GM12878 (cell line): Measurements from ENCODE around the gene INSIG2. TPM values are rescaled to one million over a fixed set of nuclear protein-coding genes. Genes with fewer than 3 reads are reported as not detected.

ENCODE experiments used
- ATAC-seq: fragments of 200-7000 bp; cut with Tn5 transposase; 3 replicates; pipeline ENCODE4 v1.9.1; 2020; ENCODE audit warnings: mild to moderate bottlenecking, moderate library complexity
- BruUV-seq: library from RNA; stranded (reverse); fragments of 400-500 nt; replicated peaks from 2 replicates; lab custom pipeline; 2021; lab: Mats Ljungman, UMichigan
- CTCF ChIA-PET: fragments of 300-600 bp; sonication (Branson Sonifier 250); formaldehyde crosslinking; extraction: SDS; loops from one replicate; lab custom pipeline; 2021; ENCODE audit warnings: inconsistent platforms; lab: Yijun Ruan, JAX
- POLR2A ChIA-PET: fragments of 350-600 bp; formaldehyde crosslinking; extraction: SDS; loops from one replicate; lab custom pipeline; 2021; ENCODE audit warnings: inconsistent platforms; lab: Charles Lee
- RAD21 ChIA-PET: fragments of 300-600 bp; sonication (Branson Sonifier 250); formaldehyde crosslinking; loops from one replicate; lab custom pipeline; 2023; ENCODE audit warnings: antibody characterized with exemption; ENCODE audit not compliant: unreplicated experiment; lab: Charles Lee
- SMC1A ChIA-PET: fragments of 300-600 bp; sonication (Branson Sonifier 250); formaldehyde crosslinking; loops from one replicate; lab custom pipeline; 2023; ENCODE audit not compliant: unreplicated experiment, uncharacterized antibody; lab: Charles Lee
- DNase-seq: peaks from one replicate; pipeline ENCODE4 v3.0.0-alpha.2; 2011; ENCODE audit warnings: low read depth, low spot score
- FAIRE-seq: peaks from 3 replicates; lab custom pipeline; 2011; peaks lifted over from hg19 to GRCh38; lab: Jason Lieb, UNC
- H2AFZ ChIP-seq: 2 replicates; pipeline ENCODE4 v1.6.0; 2011; ENCODE audit warnings: low read depth, low read length, control low read depth; ENCODE audit not compliant: control insufficient read depth
- H3K27ac ChIP-seq: 2 replicates; pipeline ENCODE4 v1.5.1; 2011; ENCODE audit warnings: control low read depth; ENCODE audit not compliant: control insufficient read depth, insufficient read depth
- H3K27me3 ChIP-seq, 2 experiments: replicated peaks in 1 of 2; 2 replicates each; pipeline versions ENCODE4 v1.6.0 to v1.6.1; 2011; ENCODE audit warnings: low read length in 1 of 2; ENCODE audit not compliant: control insufficient read depth in 2 of 2, insufficient read depth in 2 of 2
- H3K36me3 ChIP-seq, 2 experiments: 2 replicates each; pipeline ENCODE4 v1.5.1; 2011; ENCODE audit warnings: low read length in 1 of 2; ENCODE audit not compliant: control insufficient read depth in 2 of 2, insufficient read depth in 2 of 2
- H3K4me1 ChIP-seq: 2 replicates; pipeline ENCODE4 v1.6.1; 2011; ENCODE audit warnings: mild to moderate bottlenecking, low read length, moderate library complexity, mixed read lengths; ENCODE audit not compliant: control insufficient read depth, insufficient read depth
- H3K4me2 ChIP-seq: 2 replicates; pipeline ENCODE4 v1.6.0; 2011; ENCODE audit warnings: control low read depth; ENCODE audit not compliant: control insufficient read depth, insufficient read depth
- H3K4me3 ChIP-seq: fragments of 200-600 bp; sonication (generic); 2 replicates; pipeline ENCODE4 v1.5.1; 2016
- H3K79me2 ChIP-seq: 2 replicates; pipeline ENCODE4 v1.6.0; 2011; ENCODE audit warnings: low read length; ENCODE audit not compliant: control insufficient read depth, insufficient read depth
- H3K9ac ChIP-seq: 2 replicates; pipeline ENCODE4 v1.8.0; 2011; ENCODE audit warnings: low read length, control low read depth, mixed read lengths; ENCODE audit not compliant: control insufficient read depth, insufficient read depth
- H3K9me3 ChIP-seq: replicated peaks from 3 replicates; pipeline ENCODE4 v1.5.1; 2011; ENCODE audit warnings: mild to moderate bottlenecking, low read length; ENCODE audit not compliant: control insufficient read depth, insufficient read depth
- H4K20me1 ChIP-seq: 2 replicates; pipeline ENCODE4 v1.6.0; 2011; ENCODE audit not compliant: control insufficient read depth, insufficient read depth
- BHLHE40 ChIP-seq, 2 experiments: fragments of 450-650 bp in 1 of 2; IDR thresholded peaks; 2 replicates each; pipeline ENCODE4 v1.6.1; 2011 to 2017; ENCODE audit warnings: low read depth in 2 of 2, borderline replicate concordance in 1 of 2, improper control_type of control experiment in 1 of 2, low read length in 1 of 2, mild to moderate bottlenecking in 1 of 2
- HDGF ChIP-seq: fragments of 450-650 bp; IDR thresholded peaks from 2 replicates; pipeline ENCODE4 v1.6.1; 2016; ENCODE audit warnings: antibody characterized with exemption
- IKZF1 ChIP-seq: fragments of 450-650 bp; conservative IDR thresholded peaks from 2 replicates; pipeline ENCODE4 v1.6.1; 2017; ENCODE audit warnings: antibody characterized with exemption, mild to moderate bottlenecking
- IRF4 ChIP-seq: IDR thresholded peaks from 2 replicates; pipeline ENCODE4 v1.6.1; 2011; ENCODE audit warnings: low read depth, low read length
- PKNOX1 ChIP-seq: fragments of 450-650 bp; IDR thresholded peaks from 2 replicates; pipeline ENCODE4 v1.6.1; 2016; ENCODE audit warnings: mild to moderate bottlenecking
- SPI1 ChIP-seq: IDR thresholded peaks from 2 replicates; pipeline ENCODE4 v1.6.1; 2011; ENCODE audit warnings: low read depth, mild to moderate bottlenecking, low read length, moderate library complexity, borderline replicate concordance; ENCODE audit not compliant: insufficient read depth
- STAT1 ChIP-seq: fragments of 450-650 bp; conservative IDR thresholded peaks from 2 replicates; pipeline ENCODE4 v1.6.1; 2014; ENCODE audit warnings: antibody characterized with exemption, mild to moderate bottlenecking
- SUZ12 ChIP-seq: fragments of 200-600 bp; sonication (generic); IDR thresholded peaks from one replicate; pipeline ENCODE4 v1.6.1; 2018; ENCODE audit warnings: antibody characterized with exemption, mild to moderate bottlenecking; ENCODE audit not compliant: unreplicated experiment
- TAF1 ChIP-seq: IDR thresholded peaks from 2 replicates; pipeline ENCODE4 v1.6.1; 2011; ENCODE audit warnings: mild to moderate bottlenecking, low read depth, low read length, borderline replicate concordance
- ZBTB40 ChIP-seq: fragments of 450-650 bp; IDR thresholded peaks from 2 replicates; pipeline ENCODE4 v1.6.1; 2016; ENCODE audit warnings: mild to moderate bottlenecking, moderate library complexity, borderline replicate concordance
- ZNF217 ChIP-seq: fragments of 450-650 bp; IDR thresholded peaks from 2 replicates; pipeline ENCODE4 v1.6.1; 2017; ENCODE audit warnings: antibody characterized with exemption, mild to moderate bottlenecking
- ZNF384 ChIP-seq: IDR thresholded peaks from 2 replicates; pipeline ENCODE4 v1.6.1; 2012; ENCODE audit warnings: low read depth, mild to moderate bottlenecking, low read length, improper control_type of control experiment, borderline replicate concordance
- ZNF687 ChIP-seq: fragments of 450-650 bp; IDR thresholded peaks from 2 replicates; pipeline ENCODE4 v1.6.1; 2017; ENCODE audit warnings: mild to moderate bottlenecking, moderate library complexity
- ZZZ3 ChIP-seq: IDR thresholded peaks from 2 replicates; pipeline ENCODE4 v1.6.1; 2011; ENCODE audit warnings: low read depth; ENCODE audit not compliant: control insufficient read depth, insufficient read length
- WGBS: methylation state at CpG from one replicate; pipeline ENCODE4 v1.1.6; 2016; ENCODE audit warnings: low lambda C conversion rate; ENCODE audit not compliant: insufficient replicate concordance, insufficient coverage; ENCODE audit errors: missing lambda C conversion rate; 5-methylcytosine and 5-hydroxymethylcytosine counted together
- in situ Hi-C: fragments of 300-500 bp; cut with MboI; formaldehyde crosslinking; loops from 9 replicates; pipeline ENCODE4 v1.14.3; 2018; ENCODE audit warnings: mixed read lengths
- intact Hi-C: fragments of 100-400 bp; cut with micrococcal nuclease; formaldehyde crosslinking; loops from one replicate; pipeline ENCODE4 v1.14.2; 2022; ENCODE audit not compliant: unreplicated experiment
- polyA plus RNA-seq, 11 experiments: library from polyadenylated mRNA; depleted of rRNA in 4 of 11; unstranded in 6 of 11; stranded (reverse) in 5 of 11; fragments of >200 nt; fragmentation: Nextera tagmentation in 4 of 11; fragmentation: Illumina TruSeq in 1 of 11; extraction: Ambion mirVana in 4 of 11; extraction: Trizol in 1 of 11; gene quantifications; 1 replicate in 1 of 11; 2 replicates in 10 of 11; pipeline versions ENCODE4 v1.2.1 to v1.2.3, GENCODE V29; 2011 to 2016; ENCODE audit warnings: inconsistent platforms in 2 of 11, missing spikeins in 2 of 11, low read depth in 1 of 11
- total RNA-seq, 4 experiments: library from RNA; depleted of rRNA in 3 of 4; stranded (reverse); fragments of >200 nt in 3 of 4; fragmentation: Illumina TruSeq in 1 of 4; extraction: Trizol in 1 of 4; gene quantifications; 2 replicates each; pipeline versions ENCODE4 v1.2.1 to v1.2.3, GENCODE V29; 2013 to 2021

The INSIG2 gene
- total and polyA plus RNA-seq, 10 of the 15 experiments (the other 5 are each of a cell fraction or from before 2014, with no cell fraction given): 4.9 to 92.7 (median 12.0) TPM

DNA sequence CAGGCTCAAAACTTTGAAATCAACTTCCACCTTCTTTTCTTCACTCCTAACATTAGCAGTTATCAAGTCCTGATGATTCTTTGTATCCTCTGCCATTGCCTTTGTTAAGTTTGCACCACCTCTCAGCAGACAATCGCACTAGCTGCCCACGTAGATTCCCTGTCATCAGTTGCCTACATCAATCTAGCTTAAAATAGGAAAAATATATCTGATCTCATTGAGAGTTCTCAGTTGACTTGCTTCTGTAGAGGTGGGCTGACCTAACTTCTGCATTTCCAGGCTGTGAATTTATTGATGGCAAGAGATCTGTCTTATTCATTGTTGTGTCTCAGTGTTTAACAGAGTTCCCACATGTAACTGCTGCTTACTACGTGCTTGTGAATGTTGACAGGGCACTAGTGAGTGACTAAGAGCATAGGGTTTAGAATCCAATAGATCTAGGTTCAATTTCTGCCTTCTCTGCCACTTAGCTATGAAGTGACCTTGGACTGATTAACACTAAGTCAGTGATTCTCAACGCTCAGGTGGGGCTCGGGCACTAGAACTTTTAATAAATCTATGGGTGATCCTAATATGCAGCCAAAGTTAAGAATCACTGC lies 3.7 kb upstream of the INSIG2 start:
- CTCF ChIA-PET: interaction anchor here (0.7 to 5.6 kb wide), 4 partner anchors 10 to 282 kb away, joined by 3 to 31 read pairs (median 13); no protein-coding TSS in a partner anchor
- in situ Hi-C loops: no loop called here
- no peak for TF ChIP-seq ZNF687
- TF ChIP-seq HDGF: no peak
- TF ChIP-seq STAT1: no peak
- TF ChIP-seq SUZ12: no peak
- no peak for TF ChIP-seq SPI1
- no peak for TF ChIP-seq IRF4
- TF ChIP-seq ZNF384: no peak
- no peak for TF ChIP-seq PKNOX1
- TF ChIP-seq BHLHE40 (IDR thresholded peaks at IDR 0.05; ENCODE audit: borderline replicate concordance in 1 of 2, low read depth in 2 of 2, low read length in 1 of 2): no peak
- TF ChIP-seq IKZF1: no peak
- no peak for TF ChIP-seq TAF1
- TF ChIP-seq ZNF217: no peak
- no peak for TF ChIP-seq ZBTB40
- TF ChIP-seq ZZZ3: no peak

More for the DNA sequence above, 3.7 kb upstream of the INSIG2 start:
- ChIA-PET POLR2A (no interaction called here), SMC1A (interaction anchor here (1.0 to 4.7 kb wide), 7 partner anchors 8 to 57 kb away, joined by 3 to 24 read pairs (median 4); no protein-coding TSS in a partner anchor), RAD21 (interaction anchor here (1.3 to 2.3 kb wide), 2 partner anchors 33 to 38 kb away, joined by 4 to 7 read pairs; no protein-coding TSS in a partner anchor)
- Histone ChIP-seq H3K4me2 (no peak overlapping the region), H3K9ac (no peak overlapping the region), H3K79me2 (peaks cover 13% of the 10 kb centered on the region), H3K36me3 (no peaks in the 10 kb centered on the region), H3K27me3 (peaks cover 0 to 13% of the 10 kb centered on the region in 2 experiments; a peak in 1 of 4 replicates), H3K4me1 (no peaks in the 10 kb centered on the region), H3K9me3 (no peaks in the 10 kb centered on the region), H3K4me3 (no peak overlapping the region), H3K27ac (no peak overlapping the region), H2AFZ (no peak overlapping the region), H4K20me1 (no peaks in the 10 kb centered on the region)
- no peak for ATAC-seq
- no TSS peak for BruUV-seq
- no peak for FAIRE-seq
- no peak for DNase-seq
- intact Hi-C loops: loop anchor here (5.0 kb wide), 1 partner anchor 103 kb away; no protein-coding TSS in a partner anchor
- 72% methylated on average over 5 of the region's 5 CpGs for WGBS
